Measurements from ENCODE around the gene SCGB1C1. TPM values are rescaled to one million over a fixed set of nuclear protein-coding genes. Genes with fewer than 3 reads are reported as not detected.

SCGB1C1 gene
- total RNA-seq, 1 donor from 2014 or later, result 0.55 TPM

Other genes starting within 250 kb of the SCGB1C1 start
- 18.9 and 23.7 TPM in 2 replicates for gene BET1L, start 14.3 kb downstream of the SCGB1C1 start, total RNA-seq
- gene RIC8A, start 14.6 kb downstream of the SCGB1C1 start, total RNA-seq, result 144 and 162 TPM in 2 replicates
- 4.3 and 10.0 TPM in 2 replicates for gene SIRT3, start 43.3 kb downstream of the SCGB1C1 start, total RNA-seq
- gene PSMD13, start 43.9 kb downstream of the SCGB1C1 start, total RNA-seq, result 74.2 and 172 TPM in 2 replicates
- gene NLRP6, start 85.3 kb downstream of the SCGB1C1 start, total RNA-seq, result not detected in 2 replicates
- gene PGGHG, start 96.0 kb downstream of the SCGB1C1 start, total RNA-seq, result 8.8 and 12.9 TPM in 2 replicates
- not detected in 2 replicates for gene IFITM5, start 106.4 kb downstream of the SCGB1C1 start, total RNA-seq
- 13.5 and 126 TPM in 2 replicates for gene IFITM2, start 114.7 kb downstream of the SCGB1C1 start, total RNA-seq
- 7.6 and 53.5 TPM in 2 replicates for gene IFITM1, start 121.0 kb downstream of the SCGB1C1 start, total RNA-seq
- 14.9 and 70.2 TPM in 2 replicates for gene IFITM3, start 127.8 kb downstream of the SCGB1C1 start, total RNA-seq
- 4.0 and 4.5 TPM in 2 replicates for gene B4GALNT4, start 176.4 kb downstream of the SCGB1C1 start, total RNA-seq
- gene PKP3, start 201.1 kb downstream of the SCGB1C1 start, total RNA-seq, result 1.7 and 13.7 TPM in 2 replicates
- gene SIGIRR, start 221.9 kb downstream of the SCGB1C1 start, total RNA-seq, result 5.4 and 41.5 TPM in 2 replicates
- gene ANO9, start 248.9 kb downstream of the SCGB1C1 start, total RNA-seq, result 9.2 and 10.8 TPM in 2 replicates

All from renal cortical epithelial cell (primary cell).